ENCODE measurements around the gene VANGL1.
"Not testable (repeated sequence)": the region's sequence is repeated elsewhere in the genome, so short reads cannot be mapped to it uniquely, and the experiment has no call there.

Gene VANGL1

GRCh38 chr1:115641762-115642167 is at the start of gene VANGL1:
VANGL1 (plus strand) TSS chr1:115641970; CDS start chr1:115651414, 9,444 bp downstream.
- no peak for DNase-seq

GRCh38 chr1:115592264-115592663 is 49.5 kb upstream of the VANGL1 start:
- no peak for DNase-seq

GRCh38 chr1:115593365-115594259 is 48.2 kb upstream of the VANGL1 start:
- no peak for DNase-seq

DNA sequence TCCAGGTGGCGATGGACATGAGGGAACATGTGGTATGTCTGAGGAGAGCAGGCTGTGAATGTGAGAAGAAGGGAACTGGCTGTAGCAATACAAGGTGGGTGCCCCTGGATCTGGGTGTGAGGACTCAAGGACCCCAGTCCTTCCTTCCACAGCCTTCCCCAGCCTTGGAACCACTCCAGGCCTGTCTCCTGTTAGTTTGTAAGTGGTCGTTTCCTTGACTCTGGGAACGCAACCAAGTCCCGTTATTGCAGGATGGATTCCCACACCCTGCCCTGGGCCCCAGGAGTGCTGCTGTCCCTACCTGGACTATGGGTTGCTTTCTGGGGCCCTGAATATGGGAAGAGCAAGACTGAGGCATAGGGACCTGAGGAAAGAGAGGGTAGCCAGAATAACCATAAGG is 47.2 kb upstream of the VANGL1 start:
- DNase-seq: no peak

DNA sequence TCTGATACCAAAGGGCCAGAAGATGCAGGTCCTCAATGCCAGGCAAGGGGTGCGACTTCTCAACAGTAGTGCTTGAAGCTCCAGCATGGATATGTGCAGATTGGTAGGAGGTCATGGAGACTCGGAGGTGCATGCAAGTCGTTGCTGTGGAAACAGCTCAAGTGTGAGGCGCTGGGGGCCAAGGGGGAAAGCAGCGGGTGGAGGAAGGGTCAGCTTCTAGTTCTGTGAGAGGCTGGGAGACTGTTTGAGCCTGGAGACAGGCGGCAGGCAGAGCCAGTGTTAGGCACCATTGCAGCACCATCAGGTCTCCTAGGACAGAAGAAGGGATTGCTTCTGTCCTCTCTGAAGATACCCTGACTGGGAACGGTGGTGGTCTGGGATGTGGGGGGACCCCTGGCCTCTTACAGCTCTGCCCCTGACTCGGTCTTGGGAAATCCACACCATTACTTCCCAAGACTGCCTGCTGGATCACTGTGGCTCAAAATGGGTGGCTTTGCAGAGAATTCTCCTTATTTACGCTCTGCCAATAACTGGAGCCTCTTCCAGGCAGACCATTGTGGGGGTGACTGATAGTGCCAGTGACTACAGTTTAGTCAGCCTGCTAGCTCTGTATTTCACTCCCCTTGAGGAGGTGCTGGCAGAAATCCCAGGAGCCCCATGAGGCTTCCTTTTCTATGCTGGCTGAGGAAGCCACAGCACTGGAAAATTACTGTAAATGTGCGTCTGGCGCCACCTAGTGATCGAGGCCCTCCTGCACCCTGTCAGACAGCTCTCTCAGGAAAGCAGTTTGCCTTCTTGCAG is 46.3 kb upstream of the VANGL1 start:
- peak; percentile 15 for DNase-seq

- DNase-seq: no peak
Observed at GRCh38 chr1:115596080-115596780, 45.5 kb upstream of the VANGL1 start.

- DNase-seq: no peak
Observed at GRCh38 chr1:115604508-115604907, 37.3 kb upstream of the VANGL1 start.

- no peak for DNase-seq
Observed at GRCh38 chr1:115606305-115606704, 35.5 kb upstream of the VANGL1 start.

GRCh38 chr1:115609021-115609420 is 32.7 kb upstream of the VANGL1 start:
- DNase-seq: no peak

- DNase-seq: no peak
Observed at GRCh38 chr1:115613767-115614166, 28.0 kb upstream of the VANGL1 start.

GRCh38 chr1:115620453-115620852 is 21.3 kb upstream of the VANGL1 start:
- no peak for DNase-seq

DNA sequence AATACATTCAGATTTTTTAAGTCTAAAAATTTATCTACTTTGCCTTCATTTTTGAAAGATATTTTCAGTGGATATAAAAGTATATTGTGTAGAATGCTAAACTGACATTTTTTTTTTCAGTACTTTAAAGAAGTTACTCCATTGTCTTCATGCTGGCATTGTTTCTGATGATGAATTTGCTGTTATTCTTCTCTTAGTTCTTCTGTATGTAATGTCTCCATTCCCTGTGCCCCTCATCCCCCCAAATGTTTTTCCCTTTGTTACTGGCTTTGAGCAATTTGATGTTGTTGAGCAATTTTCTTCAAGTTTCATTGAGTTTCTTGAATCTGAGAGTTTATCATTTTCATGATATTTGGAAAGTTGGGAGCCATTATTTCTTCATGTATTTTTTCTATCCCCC is 20.8 kb upstream of the VANGL1 start:
- no peak for DNase-seq

- DNase-seq: no peak
Observed at GRCh38 chr1:115624859-115625258, 16.9 kb upstream of the VANGL1 start.

GRCh38 chr1:115630342-115630741 is 11.4 kb upstream of the VANGL1 start:
- DNase-seq: no peak

DNA sequence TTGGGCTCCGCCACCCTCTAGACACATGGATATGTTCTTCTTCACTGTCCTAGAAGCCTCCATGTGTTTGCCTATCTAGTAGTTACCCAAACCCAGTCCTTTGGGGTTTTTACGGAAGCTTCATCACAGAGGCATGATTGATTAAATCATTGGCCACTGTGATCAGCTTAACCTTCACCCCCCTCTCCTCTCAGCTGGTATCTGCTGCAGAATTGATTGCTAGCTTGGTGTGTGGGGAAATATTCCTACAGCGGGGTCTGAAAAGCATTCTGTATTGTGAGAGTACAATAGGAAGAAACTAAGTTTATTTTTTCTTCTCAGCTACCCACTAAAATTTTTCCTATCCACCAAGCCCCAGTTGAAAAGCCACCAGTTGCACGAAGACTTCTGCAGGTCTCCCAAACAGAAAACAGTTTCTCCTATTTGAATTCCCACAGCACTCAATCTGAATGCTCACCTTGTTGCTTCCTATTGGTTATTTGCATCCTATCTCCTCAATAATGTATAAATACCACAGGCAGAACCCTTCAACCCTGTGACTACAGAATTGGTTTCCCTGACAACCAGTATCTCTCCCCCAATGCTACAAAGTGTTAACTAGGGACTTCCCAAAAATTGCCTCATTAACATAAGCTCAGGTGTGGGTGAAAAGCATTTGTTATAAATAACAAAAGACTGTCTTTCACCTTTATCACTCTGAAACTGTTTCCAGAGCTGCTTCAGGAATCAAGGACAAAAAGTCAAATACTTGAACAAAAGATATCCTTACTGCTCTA is 9.3 kb upstream of the VANGL1 start:
- DNase-seq: no peak

- DNase-seq: not testable (repeated sequence)
Observed at GRCh38 chr1:115633606-115634005, 8.2 kb upstream of the VANGL1 start.

GRCh38 chr1:115637247-115637646 is 4.5 kb upstream of the VANGL1 start:
- DNase-seq: not testable (repeated sequence)

GRCh38 chr1:115640384-115640783 is 1.4 kb upstream of the VANGL1 start:
- DNase-seq: no peak

DNA sequence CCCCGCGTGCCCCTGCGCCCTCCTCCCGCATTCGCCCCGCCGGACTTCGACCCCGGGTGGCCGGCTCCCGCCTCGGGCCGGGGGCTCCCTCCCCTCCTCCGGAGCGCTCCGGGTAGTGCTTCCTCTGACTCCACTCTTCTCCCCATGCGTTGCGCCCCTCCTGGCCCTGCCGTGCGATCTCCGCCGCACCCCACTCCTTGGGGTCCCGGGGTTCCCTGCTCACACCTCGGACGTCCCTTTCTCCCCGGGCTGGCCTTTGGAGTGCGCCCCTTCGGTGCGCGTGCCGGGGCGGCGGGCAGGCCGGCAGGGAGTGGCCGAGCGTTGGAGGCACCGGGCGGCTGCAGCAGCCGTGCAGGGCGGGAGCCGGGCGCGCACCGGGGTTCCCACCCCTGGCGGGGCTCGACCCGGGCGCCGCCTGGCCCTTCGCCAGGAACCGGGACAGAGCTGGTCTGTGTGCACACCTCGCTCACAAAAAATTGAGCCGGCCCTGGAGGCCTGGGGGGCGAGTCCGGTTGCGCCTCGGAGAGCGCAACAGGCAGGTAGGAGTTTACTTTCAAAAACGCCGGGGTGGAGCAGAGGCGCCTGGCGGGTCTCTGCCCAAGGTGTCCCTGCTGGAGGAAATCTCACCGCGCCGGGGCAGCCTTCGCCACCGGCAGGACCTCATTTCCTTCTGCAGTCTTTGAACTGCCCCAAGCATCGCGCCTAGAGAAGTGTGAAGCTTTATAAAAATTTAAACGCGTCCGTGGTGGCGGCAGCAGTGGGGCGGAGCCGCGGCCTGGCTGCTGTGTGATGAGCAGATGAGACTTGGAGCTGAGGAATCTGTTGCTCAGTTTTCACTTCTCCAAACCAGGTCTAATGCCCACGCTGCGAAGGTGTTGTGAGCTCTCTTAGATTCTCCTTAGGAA is 650 bp downstream of the VANGL1 start:
- no peak for DNase-seq

DNA sequence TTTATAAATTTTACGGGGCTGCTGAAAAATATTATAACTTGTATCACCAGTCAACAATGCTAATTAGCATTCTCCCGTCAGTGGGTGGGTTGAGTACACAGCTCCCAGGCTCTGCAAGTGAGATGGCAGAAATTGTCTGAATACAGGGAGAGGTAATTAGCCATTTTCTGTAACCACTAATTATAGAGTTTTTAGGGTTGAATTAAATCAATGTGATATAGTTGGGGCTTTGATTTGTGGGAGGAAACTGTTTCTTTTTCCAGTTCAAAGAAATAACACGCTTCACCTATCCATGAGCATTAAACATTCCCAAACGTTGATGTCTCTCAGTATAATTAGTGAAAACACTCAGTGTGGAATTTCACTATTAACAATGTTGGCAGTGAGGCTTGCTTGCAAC is 1.5 kb downstream of the VANGL1 start:
- DNase-seq: no peak

GRCh38 chr1:115643666-115644065 is 1.9 kb downstream of the VANGL1 start:
- no peak for DNase-seq

Data from activated effector memory CD4-positive, alpha-beta T cell treated with Interleukin-2 at 50 U/mL for 16 hours (primary cell).